Measurements from ENCODE around the gene ADGRV1. TPM values are rescaled to one million over a fixed set of nuclear protein-coding genes. Genes with fewer than 3 reads are reported as not detected.

Gene ADGRV1
- total RNA-seq, 1 donor from 2014 or later = not detected

DNA sequence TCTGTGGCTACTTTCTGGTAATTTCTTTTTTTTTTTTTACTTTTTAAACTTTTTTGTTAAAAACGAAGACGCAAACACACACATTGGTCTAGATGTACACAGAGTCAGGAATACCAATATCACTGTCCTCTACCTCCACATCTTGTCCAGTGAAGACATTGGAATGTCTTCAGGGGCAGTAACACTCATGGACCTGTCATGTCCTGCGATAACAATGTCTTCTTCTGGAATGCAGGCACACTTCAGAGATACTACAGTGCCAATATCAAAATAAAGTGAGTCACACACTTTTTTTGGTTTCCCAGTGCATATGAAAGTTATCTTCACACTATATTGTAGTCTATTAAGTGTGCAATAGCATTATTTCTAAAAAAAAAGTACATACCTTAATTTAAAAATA, 648.7 kb downstream of the ADGRV1 start:
- Histone ChIP-seq H3K36me3 (no peaks in the 10 kb centered on the region), H3K4me1 (peaks cover 14% of the 10 kb centered on the region), H3K27ac (replicated peaks) (no peak overlapping the region), H3K4me3 (no peak overlapping the region), H3K9me3 (replicated peaks) (no peaks in the 10 kb centered on the region), H3K27me3 (ENCODE audit: low read depth) (no peaks in the 10 kb centered on the region)
- no peak for TF ChIP-seq CTCF (IDR thresholded peaks at IDR 0.05; ENCODE audit: borderline replicate concordance)
- no peak for DNase-seq
- intact Hi-C loops (cut with micrococcal nuclease) = no loop called here

DNA sequence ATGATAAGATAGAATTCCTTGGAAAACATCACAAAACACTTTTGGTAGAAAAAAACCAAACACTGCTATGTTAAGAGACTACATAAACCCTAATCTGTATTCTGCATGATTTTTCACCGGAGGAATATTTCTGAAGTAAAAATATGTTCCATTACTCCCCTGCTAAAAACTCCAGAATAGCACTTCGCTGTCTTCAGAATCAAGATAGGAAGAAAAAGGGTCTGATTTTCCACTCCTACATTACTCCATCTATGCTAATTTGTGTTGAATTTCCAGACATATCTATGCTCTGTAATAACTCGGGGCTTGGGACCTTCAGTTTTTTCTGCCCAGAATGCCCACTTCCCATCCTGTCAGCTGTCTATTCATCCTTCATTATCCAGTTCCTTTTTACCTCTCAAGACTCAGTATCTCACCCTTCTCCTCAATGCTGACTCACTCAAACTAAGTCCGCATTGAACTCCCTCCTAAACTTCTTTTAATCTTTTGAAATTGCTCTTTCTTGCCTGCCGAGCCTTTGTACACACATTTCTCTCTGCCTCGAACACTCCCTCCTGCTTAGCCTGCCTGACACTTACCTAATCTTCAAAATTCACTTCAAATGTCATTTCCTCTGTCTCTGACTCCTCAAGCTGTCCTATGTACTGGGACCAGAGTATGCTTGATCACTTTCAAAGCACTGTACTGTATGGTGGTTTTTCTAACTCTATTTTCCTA, 653.6 kb downstream of the ADGRV1 start:
- peaks cover 21% of the 10 kb centered on the region for H3K4me1 ChIP-seq
- H3K36me3 ChIP-seq = no peaks in the 10 kb centered on the region
- peak overlapping the region; percentile 67 for H3K27ac ChIP-seq (replicated peaks)
- H3K27me3 ChIP-seq (ENCODE audit: low read depth) = no peaks in the 10 kb centered on the region
- no peak for TF ChIP-seq CTCF (IDR thresholded peaks at IDR 0.05; ENCODE audit: borderline replicate concordance)
- no peaks in the 10 kb centered on the region for H3K9me3 ChIP-seq (replicated peaks)
- intact Hi-C loops (cut with micrococcal nuclease) = loop anchor here (10.0 kb wide), 1 partner anchor 107 kb away; no protein-coding TSS in a partner anchor
- no peak for DNase-seq
- H3K4me3 ChIP-seq = no peak overlapping the region

DNA sequence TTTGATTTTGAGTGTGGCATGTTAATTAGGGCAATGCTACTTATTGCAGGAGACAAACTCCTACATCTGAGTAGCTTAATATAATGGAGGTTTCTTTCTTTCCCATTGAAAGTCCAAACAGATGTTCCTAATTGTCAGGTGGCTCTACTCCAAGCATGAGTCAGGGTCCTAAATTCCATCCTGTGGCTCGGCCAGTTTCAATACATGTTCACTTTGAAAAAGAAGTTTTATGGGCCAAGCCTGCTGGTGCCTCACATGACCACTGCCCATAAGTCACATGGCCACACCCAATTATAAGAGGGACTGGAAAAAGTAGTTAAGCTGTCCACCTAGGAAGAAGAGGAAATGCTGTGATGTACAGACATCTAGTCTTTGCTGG, 654.1 kb downstream of the ADGRV1 start:
- DNase-seq = no peak
- Histone ChIP-seq H3K27me3 (ENCODE audit: low read depth) (no peaks in the 10 kb centered on the region), H3K27ac (replicated peaks) (peak overlapping the region; percentile 67), H3K4me3 (no peak overlapping the region), H3K36me3 (no peaks in the 10 kb centered on the region), H3K4me1 (peaks cover 18% of the 10 kb centered on the region), H3K9me3 (replicated peaks) (no peaks in the 10 kb centered on the region)
- TF ChIP-seq CTCF (IDR thresholded peaks at IDR 0.05; ENCODE audit: borderline replicate concordance) = no peak
- intact Hi-C loops (cut with micrococcal nuclease) = loop anchor here (10.0 kb wide), 1 partner anchor 108 kb away; no protein-coding TSS in a partner anchor

Other genes with a start within 250 kb of the ADGRV1 start
- gene CETN3, start 149.0 kb upstream of the ADGRV1 start, total RNA-seq = 27.8 TPM
- gene MBLAC2, start 84.0 kb upstream of the ADGRV1 start, total RNA-seq = 3.6 TPM
- 0.88 TPM for gene POLR3G, start 83.9 kb upstream of the ADGRV1 start, total RNA-seq
- 19.8 TPM for gene LYSMD3, start 29.2 kb upstream of the ADGRV1 start, total RNA-seq

All from left ventricle myocardium inferior (tissue), 1 donor.